Neural cell (in vitro differentiated cells): ENCODE results near the gene CTBP2. TPM values are rescaled to one million over a fixed set of nuclear protein-coding genes. Genes with fewer than 3 reads are reported as not detected.

Experiments used
- H2AFZ ChIP-seq: fragments of 200-600, 300-800 bp; sonication (generic), shearing (Covaris generic); 2 replicates; pipeline ENCODE4 v1.6.0; 2014; ENCODE audit warnings: low read depth, mild to moderate bottlenecking, antibody characterized with exemption, low read length, moderate library complexity
- H3F3A ChIP-seq: fragments of 200-600 bp; shearing (Covaris generic); 2 replicates; pipeline ENCODE4 v1.6.1; 2016; ENCODE audit warnings: mild to moderate bottlenecking, moderate library complexity, mixed read lengths, antibody characterized with exemption, low read length; ENCODE audit not compliant: insufficient read depth, poor library complexity, severe bottlenecking
- H3K27ac ChIP-seq: fragments of 200-600, 300-800 bp; sonication (generic), shearing (Covaris generic); 2 replicates; pipeline ENCODE4 v1.5.1; 2014; ENCODE audit warnings: mild to moderate bottlenecking, low read length, moderate library complexity
- H3K27me3 ChIP-seq: fragments of 300-800, 200-600 bp; sonication (generic), shearing (Covaris generic); 2 replicates; pipeline ENCODE4 v1.6.0; 2014; ENCODE audit warnings: mild to moderate bottlenecking, low read depth, low read length, moderate library complexity; ENCODE audit not compliant: insufficient read depth
- H3K36me3 ChIP-seq: fragments of 300-800, 200-600 bp; sonication (generic), shearing (Covaris generic); 2 replicates; pipeline ENCODE4 v1.5.1; 2014; ENCODE audit warnings: mild to moderate bottlenecking, antibody characterized with exemption, low read length, moderate library complexity; ENCODE audit not compliant: insufficient read depth
- H3K4me2 ChIP-seq: fragments of 300-800, 200-600 bp; sonication (generic), shearing (Covaris generic); 2 replicates; pipeline ENCODE4 v1.6.0; 2014; ENCODE audit warnings: mild to moderate bottlenecking, low read length
- H3K4me3 ChIP-seq: fragments of 300-800, 200-600 bp; sonication (generic), shearing (Covaris generic); 2 replicates; pipeline ENCODE4 v1.5.1; 2014; ENCODE audit warnings: mild to moderate bottlenecking, low read length, moderate library complexity
- H3K79me2 ChIP-seq: fragments of 200-600 bp; shearing (Covaris generic); replicated peaks from 2 replicates; pipeline ENCODE4 v1.6.0; 2014; ENCODE audit warnings: mild to moderate bottlenecking, low read length, moderate library complexity; ENCODE audit not compliant: insufficient read depth
- H3K9ac ChIP-seq: fragments of 300-800, 200-600 bp; sonication (generic), shearing (Covaris generic); 2 replicates; pipeline ENCODE4 v1.6.1; 2016; ENCODE audit warnings: mild to moderate bottlenecking, low read length, mixed read lengths
- H3K9me2 ChIP-seq: fragments of 200-600 bp; shearing (Covaris generic); 2 replicates; pipeline ENCODE4 v1.6.1; 2016; ENCODE audit warnings: mild to moderate bottlenecking, low read length, mixed read lengths; ENCODE audit not compliant: insufficient read depth
- H3K9me3 ChIP-seq: fragments of 200-600, 300-800 bp; sonication (generic), shearing (Covaris generic); 2 replicates; pipeline ENCODE4 v1.6.1; 2016; ENCODE audit warnings: mild to moderate bottlenecking, mixed run types, low read length, moderate library complexity, mixed read lengths
- H4K20me1 ChIP-seq: fragments of 200-600 bp; shearing (Covaris generic); 2 replicates; pipeline ENCODE4 v1.6.1; 2016; ENCODE audit warnings: mild to moderate bottlenecking, mixed run types; ENCODE audit not compliant: insufficient read depth
- CTCF ChIP-seq: fragments of 450-650 bp; IDR thresholded peaks from 2 replicates; pipeline ENCODE4 v1.5.1; 2014; ENCODE audit warnings: antibody characterized with exemption, mild to moderate bottlenecking, moderate library complexity; ENCODE audit not compliant: poor library complexity, severe bottlenecking
- EP300 ChIP-seq: fragments of 450-650 bp; conservative IDR thresholded peaks from 2 replicates; pipeline ENCODE4 v1.6.1; 2014; ENCODE audit warnings: antibody characterized with exemption, mild to moderate bottlenecking, moderate library complexity; ENCODE audit not compliant: poor library complexity, severe bottlenecking
- EZH2 ChIP-seq: fragments of 200-600, 300-800 bp; shearing (Covaris generic), sonication (generic); IDR thresholded peaks from 2 replicates; pipeline ENCODE4 v1.6.1; 2014; ENCODE audit warnings: antibody characterized with exemption, low read length, borderline replicate concordance, mild to moderate bottlenecking; ENCODE audit not compliant: insufficient read depth, poor library complexity, severe bottlenecking
- MXI1 ChIP-seq: fragments of 450-650 bp; conservative IDR thresholded peaks from 2 replicates; pipeline ENCODE4 v1.6.1; 2014; ENCODE audit warnings: antibody characterized with exemption, mild to moderate bottlenecking; ENCODE audit not compliant: poor library complexity, severe bottlenecking
- POLR2AphosphoS5 ChIP-seq: IDR thresholded peaks from 2 replicates; pipeline ENCODE4 v1.6.1; 2012
- RAD21 ChIP-seq: fragments of 450-650 bp; conservative IDR thresholded peaks from 2 replicates; pipeline ENCODE4 v1.6.1; 2014; ENCODE audit warnings: antibody characterized with exemption, mild to moderate bottlenecking, moderate library complexity
- REST ChIP-seq: IDR thresholded peaks from 2 replicates; pipeline ENCODE4 v1.6.1; 2012; ENCODE audit warnings: borderline replicate concordance
- SMC3 ChIP-seq: fragments of 450-650 bp; conservative IDR thresholded peaks from 2 replicates; pipeline ENCODE4 v1.6.1; 2014; ENCODE audit warnings: antibody characterized with exemption, mild to moderate bottlenecking, moderate library complexity; ENCODE audit not compliant: poor library complexity
- TAF1 ChIP-seq: IDR thresholded peaks from 2 replicates; pipeline ENCODE4 v1.6.1; 2012; ENCODE audit warnings: low read depth
- polyA plus RNA-seq: library from polyadenylated mRNA; depleted of rRNA; stranded (reverse); fragments of >200 nt; gene quantifications from 2 replicates; pipeline ENCODE4 v1.2.3, GENCODE V29; 2014

The CTBP2 gene
- polyA plus RNA-seq, 1 donor from 2014 or later, result 59.5 TPM

- no peak overlapping the region for H3K4me3 ChIP-seq
- no peak overlapping the region for H3K27ac ChIP-seq
Observed at GRCh38 chr10:125087897-125088215, 72.5 kb downstream of the CTBP2 start.

GRCh38 chr10:125087191-125087896 is 73.0 kb downstream of the CTBP2 start:
- Histone ChIP-seq H3K9ac (no peak overlapping the region), H3K9me2 (no peaks in the 10 kb centered on the region), H3K9me3 (no peaks in the 10 kb centered on the region), H2AFZ (no peak overlapping the region), H3K27ac (no peak overlapping the region), H3K79me2 (peaks cover 28% of the 10 kb centered on the region), H4K20me1 (no peaks in the 10 kb centered on the region), H3K4me2 (no peak overlapping the region), H3K27me3 (no peaks in the 10 kb centered on the region), H3K36me3 (no peaks in the 10 kb centered on the region), H3F3A (no peaks in the 10 kb centered on the region), H3K4me3 (no peak overlapping the region)
- TF ChIP-seq REST (no peak), EZH2 (no peak), EP300 (no peak), CTCF (no peak)

More at GRCh38 chr10:125087897-125088215, 72.5 kb downstream of the CTBP2 start:
- Histone ChIP-seq H3K79me2 (peaks cover 28% of the 10 kb centered on the region), H3K9ac (no peak overlapping the region), H3K36me3 (no peaks in the 10 kb centered on the region), H3K4me2 (no peak overlapping the region), H4K20me1 (no peaks in the 10 kb centered on the region), H2AFZ (no peak overlapping the region), H3K27me3 (no peaks in the 10 kb centered on the region), H3K9me3 (no peaks in the 10 kb centered on the region), H3K9me2 (no peaks in the 10 kb centered on the region), H3F3A (no peaks in the 10 kb centered on the region)
- TF ChIP-seq RAD21, result no peak
- no peak for TF ChIP-seq SMC3
- TF ChIP-seq MXI1, result no peak
- TF ChIP-seq REST, result no peak
- TF ChIP-seq EZH2, result no peak
- TF ChIP-seq EP300, result no peak
- no peak for TF ChIP-seq CTCF
- no peak for TF ChIP-seq POLR2AphosphoS5
- no peak for TF ChIP-seq TAF1
